Lower leg skin (tissue), 4 donors: ENCODE results near the gene CDK16. TPM values are rescaled to one million over a fixed set of nuclear protein-coding genes. Genes with fewer than 3 reads are reported as not detected.
"Not testable (repeated sequence)": the region's sequence is repeated elsewhere in the genome, so short reads cannot be mapped to it uniquely, and the experiment has no call there.

ENCODE experiments used
- DNase-seq, 2 donors: peaks; one replicate each; pipeline ENCODE4 v3.0.0-alpha.2; 2019; ENCODE audit warnings: low spot score in 2 of 2
- H3K4me3 ChIP-seq: fragments of 200-600 bp; sonication (generic); 2 replicates; pipeline ENCODE4 v1.5.1; 2017; ENCODE audit warnings: mild to moderate bottlenecking, low read depth; ENCODE audit not compliant: poor library complexity, severe bottlenecking
- CTCF ChIP-seq, 3 donors: fragments of 450-650 bp; IDR thresholded peaks; one replicate each; pipeline ENCODE4 v1.5.1; 2016; ENCODE audit warnings: antibody characterized with exemption in 3 of 3, mild to moderate bottlenecking in 3 of 3, moderate library complexity in 2 of 3
- POLR2A ChIP-seq, 2 donors: fragments of 450-650 bp; IDR thresholded peaks; one replicate each; pipeline ENCODE4 v1.6.1; 2016 to 2017; ENCODE audit warnings: antibody characterized with exemption in 2 of 2, mild to moderate bottlenecking in 1 of 2, moderate library complexity in 1 of 2
- WGBS, 2 donors: methylation state at CpG; one replicate each; pipeline ENCODE4 v1.1.5; 2018; 5-methylcytosine and 5-hydroxymethylcytosine counted together
- intact Hi-C: fragments of 100-400 bp; cut with DNase I; formaldehyde crosslinking; loops from one replicate; pipeline ENCODE4 v1.15.0; 2023; ENCODE audit warnings: low total_unique reads
- total RNA-seq, 4 donors: library from RNA; depleted of rRNA; stranded (reverse); fragments of >200 nt; gene quantifications; one replicate each; pipeline ENCODE4 v1.1.0, GENCODE V29; 2016

Gene CDK16
- total RNA-seq, 4 donors from 2014 or later, result 57.7 to 98.0 (median 73.5) TPM

- DNase-seq, result peak in 1 of 2 donors; percentile 66
- intact Hi-C loops, result no loop called here
- TF ChIP-seq CTCF (IDR thresholded peaks at IDR 0.05), result no peak
- TF ChIP-seq POLR2A (IDR thresholded peaks at IDR 0.05), result no peak
- 93 to 95% methylated on average over 10 of the region's 10 CpGs for WGBS, 2 donors
- H3K4me3 ChIP-seq, result no peak overlapping the region
Observed at GRCh38 chrX:47245156-47245555, 26.7 kb downstream of the CDK16 start.

- 77 to 82% methylated on average over 19 to 23 of the region's 23 CpGs for WGBS, 2 donors
- intact Hi-C loops, result no loop called here
- H3K4me3 ChIP-seq, result no peak overlapping the region
- no peak for TF ChIP-seq POLR2A (IDR thresholded peaks at IDR 0.05)
- no peak for TF ChIP-seq CTCF (IDR thresholded peaks at IDR 0.05)
- peak in 1 of 2 donors; percentile 53 for DNase-seq
Observed at GRCh38 chrX:47247206-47247998, 28.9 kb downstream of the CDK16 start.

- TF ChIP-seq CTCF (IDR thresholded peaks at IDR 0.05) (no peak), POLR2A (IDR thresholded peaks at IDR 0.05) (no peak)
- intact Hi-C loops, result no loop called here
- WGBS, 2 donors, result 70 to 73% methylated on average over 13 of the region's 13 CpGs
- H3K4me3 ChIP-seq, result no peak overlapping the region
- peak in 1 of 2 donors; percentile 80 for DNase-seq
Observed at GRCh38 chrX:47247999-47248320, 29.5 kb downstream of the CDK16 start.

GRCh38 chrX:47248576-47248975 lies 30.1 kb downstream of the CDK16 start:
- intact Hi-C loops, result no loop called here
- peak in 1 of 2 donors; percentile 71 for DNase-seq
- WGBS, 2 donors, result 78 to 94% methylated on average over 6 of the region's 6 CpGs
- TF ChIP-seq CTCF (IDR thresholded peaks at IDR 0.05) (no peak), POLR2A (IDR thresholded peaks at IDR 0.05) (no peak)
- no peak overlapping the region for H3K4me3 ChIP-seq

GRCh38 chrX:47250017-47250347 lies 31.5 kb downstream of the CDK16 start:
- no peak for TF ChIP-seq CTCF (IDR thresholded peaks at IDR 0.05)
- no peak for TF ChIP-seq POLR2A (IDR thresholded peaks at IDR 0.05)
- 46 to 81% methylated on average over 3 to 6 of the region's 6 CpGs for WGBS, 2 donors
- DNase-seq, result peak in 1 of 2 donors; percentile 9
- intact Hi-C loops, result no loop called here
- H3K4me3 ChIP-seq, result no peak overlapping the region

GRCh38 chrX:47257620-47258019 lies 39.1 kb downstream of the CDK16 start:
- WGBS, 2 donors, result 88 to 92% methylated on average over 12 of the region's 12 CpGs
- peak in 1 of 2 donors; percentile 28 for DNase-seq
- intact Hi-C loops, H3K4me3 ChIP-seq: not testable (repeated sequence)
